Measurements from ENCODE around the gene CCDC33.

Gene CCDC33

DNA sequence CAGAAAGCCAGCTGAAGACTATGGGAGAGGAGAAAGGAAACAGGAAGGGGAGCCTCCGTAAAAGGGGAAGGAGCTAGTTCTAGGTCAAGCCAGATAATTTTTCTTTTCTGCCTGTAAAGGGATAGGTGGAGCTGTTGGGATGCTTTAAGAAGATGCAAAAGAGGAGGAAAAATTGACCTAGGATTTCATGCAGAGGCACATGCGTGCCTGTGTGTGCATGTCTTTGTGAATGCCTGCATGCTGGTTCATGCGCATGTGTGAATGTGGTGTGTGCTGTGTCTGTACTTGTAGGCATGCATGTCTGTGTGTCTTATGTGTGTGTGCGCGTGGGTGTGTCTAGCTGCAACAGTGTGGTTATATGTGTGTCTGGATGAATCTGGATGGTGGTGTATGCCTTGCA, 27.3 kb downstream of the CCDC33 start:
- DNase-seq (ENCODE audit: low spot score), result no peak
- POLR2A ChIA-PET (ENCODE audit: low non-redundant PET), result no interaction called here
- TF ChIP-seq, protein P1, sequence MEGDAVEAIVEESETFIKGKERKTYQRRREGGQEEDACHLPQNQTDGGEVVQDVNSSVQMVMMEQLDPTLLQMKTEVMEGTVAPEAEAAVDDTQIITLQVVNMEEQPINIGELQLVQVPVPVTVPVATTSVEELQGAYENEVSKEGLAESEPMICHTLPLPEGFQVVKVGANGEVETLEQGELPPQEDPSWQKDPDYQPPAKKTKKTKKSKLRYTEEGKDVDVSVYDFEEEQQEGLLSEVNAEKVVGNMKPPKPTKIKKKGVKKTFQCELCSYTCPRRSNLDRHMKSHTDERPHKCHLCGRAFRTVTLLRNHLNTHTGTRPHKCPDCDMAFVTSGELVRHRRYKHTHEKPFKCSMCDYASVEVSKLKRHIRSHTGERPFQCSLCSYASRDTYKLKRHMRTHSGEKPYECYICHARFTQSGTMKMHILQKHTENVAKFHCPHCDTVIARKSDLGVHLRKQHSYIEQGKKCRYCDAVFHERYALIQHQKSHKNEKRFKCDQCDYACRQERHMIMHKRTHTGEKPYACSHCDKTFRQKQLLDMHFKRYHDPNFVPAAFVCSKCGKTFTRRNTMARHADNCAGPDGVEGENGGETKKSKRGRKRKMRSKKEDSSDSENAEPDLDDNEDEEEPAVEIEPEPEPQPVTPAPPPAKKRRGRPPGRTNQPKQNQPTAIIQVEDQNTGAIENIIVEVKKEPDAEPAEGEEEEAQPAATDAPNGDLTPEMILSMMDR (conservative IDR thresholded peaks at IDR 0.05; ENCODE audit: low read depth), result no peak
- CTCF ChIA-PET, result interaction anchor here (0.6 kb wide), 1 partner anchor 57 kb away, joined by 3 read pairs; no protein-coding TSS in a partner anchor
- H3K27ac ChIP-seq, result no peak overlapping the region

DNA sequence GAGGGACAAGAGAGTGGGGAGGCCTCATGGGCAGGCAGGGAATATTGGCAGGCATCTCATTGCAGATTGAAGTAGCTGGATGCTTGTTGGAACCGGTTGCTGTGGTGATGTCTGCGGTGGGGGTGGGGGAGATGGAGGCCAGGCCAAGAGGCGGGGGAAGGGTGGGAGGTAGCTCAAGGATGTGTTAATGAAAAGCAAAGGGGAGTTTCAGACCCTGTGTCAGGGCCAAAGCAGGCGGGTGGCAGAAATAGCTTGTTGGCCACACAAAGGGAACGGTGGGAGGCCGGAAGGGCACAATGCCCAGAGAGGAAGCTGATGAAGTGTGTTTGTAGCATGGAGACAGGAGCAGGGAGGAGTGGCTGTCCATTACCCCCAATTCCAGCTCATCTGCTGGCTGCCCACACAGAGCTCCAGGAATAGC, 28.0 kb downstream of the CCDC33 start:
- CTCF ChIA-PET, result interaction anchor here (0.5 kb wide), 1 partner anchor 50 kb away, joined by 3 read pairs; no protein-coding TSS in a partner anchor

DNA sequence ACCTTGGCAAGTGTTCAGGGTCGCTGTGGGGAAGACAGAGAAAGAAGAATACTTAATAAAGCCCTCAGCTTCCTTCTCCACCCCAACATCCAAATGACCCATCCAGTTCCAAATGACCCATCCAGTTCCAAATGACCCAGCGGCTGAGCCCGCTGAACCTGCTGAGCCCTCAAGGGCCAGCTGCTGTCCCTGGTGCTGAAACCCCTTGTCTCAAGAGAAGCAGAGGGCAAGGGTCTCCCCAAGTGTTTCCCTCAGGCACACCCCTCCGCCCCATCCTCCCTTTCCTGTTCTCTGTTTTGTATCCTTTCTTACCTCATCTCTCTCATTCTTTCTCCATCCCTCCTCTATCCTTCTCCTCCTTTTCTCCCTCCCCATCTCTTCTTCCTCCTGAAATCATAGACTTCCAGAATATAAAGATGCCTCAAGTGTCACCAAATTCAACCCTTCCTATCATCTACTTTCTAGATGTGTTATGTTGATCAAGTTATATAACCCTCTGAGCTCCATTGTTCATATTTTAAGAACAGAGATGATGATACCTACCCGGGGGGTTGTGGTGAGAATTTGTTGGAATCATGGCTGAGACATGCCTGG, 29.0 kb downstream of the CCDC33 start:
- ChIA-PET POLR2A (ENCODE audit: low non-redundant PET) (no interaction called here), CTCF (interaction anchor here (0.6 to 0.7 kb wide), 2 partner anchors 9 to 22 kb away, joined by 4 to 7 read pairs; no protein-coding TSS in a partner anchor)
- H3K27ac ChIP-seq, result no peak overlapping the region
- no peak for DNase-seq (ENCODE audit: low spot score)
- TF ChIP-seq, protein P1 (conservative IDR thresholded peaks at IDR 0.05; ENCODE audit: low read depth), result no peak

More for the DNA sequence above, 28.0 kb downstream of the CCDC33 start:
- H3K27ac ChIP-seq, result no peak overlapping the region
- TF ChIP-seq, protein P1 (conservative IDR thresholded peaks at IDR 0.05; ENCODE audit: low read depth), result no peak
- POLR2A ChIA-PET (ENCODE audit: low non-redundant PET), result no interaction called here
- no peak for DNase-seq (ENCODE audit: low spot score)

DNA sequence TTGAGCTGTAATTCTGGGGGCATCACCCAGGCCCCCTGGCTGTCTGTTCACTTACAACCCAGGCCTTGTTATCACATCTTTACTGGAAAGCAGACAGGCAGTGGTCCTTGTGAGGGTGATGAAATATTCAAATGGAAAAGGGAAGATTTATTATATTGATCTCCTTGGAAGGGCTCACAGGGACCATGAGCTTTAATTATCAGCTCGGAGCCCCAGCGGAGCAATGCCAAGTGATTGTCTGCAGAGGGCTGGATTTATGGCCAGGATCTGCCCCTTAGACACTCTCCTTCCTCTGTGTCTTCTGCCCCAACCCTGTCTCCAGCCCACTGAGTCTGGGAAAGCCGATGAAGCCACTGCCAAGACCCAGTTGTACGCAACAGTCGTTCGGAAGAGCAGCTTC, 31.9 kb downstream of the CCDC33 start:
- DNase-seq (ENCODE audit: low spot score), result no peak
- no peak overlapping the region for H3K27ac ChIP-seq
- POLR2A ChIA-PET (ENCODE audit: low non-redundant PET), result no interaction called here
- TF ChIP-seq, protein P1 (conservative IDR thresholded peaks at IDR 0.05; ENCODE audit: low read depth), result no peak
- CTCF ChIA-PET, result no interaction called here

DNA sequence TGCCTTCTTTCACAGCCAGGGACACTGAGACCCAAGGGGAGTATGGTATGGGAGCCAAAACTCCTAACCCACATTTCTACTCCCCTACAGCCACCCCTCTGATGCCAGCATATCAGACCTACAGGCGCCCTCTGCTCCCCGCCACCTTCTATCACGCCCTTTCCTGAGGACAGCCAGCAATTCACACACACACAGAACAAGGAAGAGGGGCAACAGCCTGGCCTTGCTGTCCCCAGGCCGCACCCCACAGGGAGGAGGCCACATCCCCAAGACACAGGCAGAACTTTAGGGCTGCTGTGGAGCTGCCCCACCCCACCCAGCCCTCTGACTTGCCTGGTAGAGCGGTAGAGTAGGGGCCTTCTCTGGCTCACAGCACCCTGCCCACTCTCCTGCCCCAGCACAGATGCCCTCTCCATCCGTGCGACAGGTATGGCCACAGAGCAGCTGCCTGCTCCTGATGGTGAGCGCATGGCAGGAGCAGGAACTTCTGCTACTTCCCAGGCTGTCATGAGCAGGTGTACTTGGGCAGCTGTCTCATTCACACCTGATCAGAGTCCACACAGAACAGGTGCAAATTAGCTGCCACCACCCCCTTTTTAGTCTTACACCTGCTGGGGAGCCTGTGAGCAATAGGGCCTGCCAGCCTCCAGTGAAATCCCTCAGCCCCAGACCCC, 33.4 kb downstream of the CCDC33 start:
- TF ChIP-seq, protein P1 (conservative IDR thresholded peaks at IDR 0.05; ENCODE audit: low read depth), result no peak
- ChIA-PET CTCF (no interaction called here), POLR2A (ENCODE audit: low non-redundant PET) (no interaction called here)
- no peak overlapping the region for H3K27ac ChIP-seq
- no peak for DNase-seq (ENCODE audit: low spot score)

DNA sequence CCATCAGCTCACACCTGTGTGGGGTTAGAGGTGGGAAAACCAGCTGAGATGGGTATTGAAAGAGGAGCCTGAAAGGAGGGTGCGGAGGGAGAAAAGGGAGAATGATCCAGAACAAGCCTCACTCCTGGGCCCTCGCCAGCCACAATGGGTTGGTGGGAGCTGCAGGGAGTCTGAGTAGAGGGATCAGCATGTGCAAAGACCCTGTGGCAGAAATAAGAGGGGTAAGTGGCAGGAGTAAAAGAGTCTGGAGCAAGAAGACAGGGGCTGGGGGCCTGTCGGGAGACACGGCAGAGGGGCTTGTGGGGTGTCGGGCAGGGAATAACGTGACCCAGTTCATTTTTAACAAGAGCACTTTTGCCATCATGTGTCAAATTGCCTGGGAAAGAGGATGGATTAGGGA, 34.0 kb downstream of the CCDC33 start:
- POLR2A ChIA-PET (ENCODE audit: low non-redundant PET), result no interaction called here
- TF ChIP-seq, protein P1 (conservative IDR thresholded peaks at IDR 0.05; ENCODE audit: low read depth), result no peak
- no peak for DNase-seq (ENCODE audit: low spot score)
- no peak overlapping the region for H3K27ac ChIP-seq
- CTCF ChIA-PET, result no interaction called here

Data from RWPE1 (cell line).